ENCODE data around the gene DNAJB12.

Gene DNAJB12

GRCh38 chr10:72292223-72292691 is 62.5 kb downstream of the DNAJB12 start:
- no peak overlapping the region for H3K4me3 ChIP-seq (replicated peaks; ENCODE audit: low read depth, low read length)
- TF ChIP-seq CTCF (IDR thresholded peaks at IDR 0.05; ENCODE audit: insufficient read depth, low read length, poor library complexity, severe bottlenecking): no peak
- no peaks in the 10 kb centered on the region for H3K27me3 ChIP-seq (replicated peaks; ENCODE audit: control insufficient read depth, insufficient read depth, low read length)
- no peak for DNase-seq (ENCODE audit: extremely low read depth, insufficient read length)
- H3K36me3 ChIP-seq (ENCODE audit: control insufficient read depth, insufficient read depth, low read length): no peaks in the 10 kb centered on the region

- Histone ChIP-seq H3K4me3 (replicated peaks; ENCODE audit: low read depth, low read length) (no peak overlapping the region), H3K27me3 (replicated peaks; ENCODE audit: control insufficient read depth, insufficient read depth, low read length) (no peaks in the 10 kb centered on the region), H3K36me3 (ENCODE audit: control insufficient read depth, insufficient read depth, low read length) (no peaks in the 10 kb centered on the region)
- no peak for DNase-seq (ENCODE audit: extremely low read depth, insufficient read length)
- TF ChIP-seq CTCF (IDR thresholded peaks at IDR 0.05; ENCODE audit: insufficient read depth, low read length, poor library complexity, severe bottlenecking): no peak
Observed at GRCh38 chr10:72291019-72291532, 63.6 kb downstream of the DNAJB12 start.

- TF ChIP-seq CTCF (IDR thresholded peaks at IDR 0.05; ENCODE audit: insufficient read depth, low read length, poor library complexity, severe bottlenecking): no peak
- no peak for DNase-seq (ENCODE audit: extremely low read depth, insufficient read length)
- Histone ChIP-seq H3K4me3 (replicated peaks; ENCODE audit: low read depth, low read length) (no peak overlapping the region; the same call in 1 of the 2 replicates), H3K36me3 (ENCODE audit: control insufficient read depth, insufficient read depth, low read length) (no peaks in the 10 kb centered on the region), H3K27me3 (replicated peaks; ENCODE audit: control insufficient read depth, insufficient read depth, low read length) (no peaks in the 10 kb centered on the region)
Observed at GRCh38 chr10:72285972-72286521, 68.7 kb downstream of the DNAJB12 start.

- no peaks in the 10 kb centered on the region for H3K36me3 ChIP-seq (ENCODE audit: control insufficient read depth, insufficient read depth, low read length)
- DNase-seq (ENCODE audit: extremely low read depth, insufficient read length): no peak
- TF ChIP-seq CTCF (IDR thresholded peaks at IDR 0.05; ENCODE audit: insufficient read depth, low read length, poor library complexity, severe bottlenecking): no peak
- no peaks in the 10 kb centered on the region for H3K27me3 ChIP-seq (replicated peaks; ENCODE audit: control insufficient read depth, insufficient read depth, low read length)
- H3K4me3 ChIP-seq (replicated peaks; ENCODE audit: low read depth, low read length): no peak overlapping the region
Observed at GRCh38 chr10:72283131-72283530, 71.6 kb downstream of the DNAJB12 start.
